CD4-positive, alpha-beta memory T cell (primary cell): Measurements from ENCODE around the gene SOX6. TPM values are rescaled to one million over a fixed set of nuclear protein-coding genes. Genes with fewer than 3 reads are reported as not detected.

Experiments used
- CTCF ChIA-PET: fragments of 350-600 bp; sonication (Branson Sonifier 250); formaldehyde crosslinking; loops from one replicate; lab custom pipeline; 2021; ENCODE audit warnings: inconsistent platforms; ENCODE audit not compliant: partially characterized antibody; lab: Charles Lee
- POLR2A ChIA-PET: fragments of 350-600 bp; sonication (Branson Sonifier 250); formaldehyde crosslinking; loops from one replicate; lab custom pipeline; 2021; ENCODE audit not compliant: partially characterized antibody; lab: Charles Lee
- DNase-seq, 5 donors: peaks; one replicate each; pipeline versions ENCODE4 v3.0.0 to v3.0.0-alpha.2; 2020 to 2022; ENCODE audit warnings: mixed read lengths in 1 of 5
- H3K27ac ChIP-seq: one replicate; pipeline ENCODE4 v1.7.0; 2013; ENCODE audit warnings: low read depth, low read length
- H3K27me3 ChIP-seq: 2 replicates; pipeline ENCODE4 v1.7.0; 2013; ENCODE audit warnings: mild to moderate bottlenecking, low read length, moderate library complexity; ENCODE audit not compliant: insufficient read depth
- H3K36me3 ChIP-seq: 2 replicates; pipeline ENCODE4 v1.7.0; 2013; ENCODE audit warnings: mild to moderate bottlenecking, low read length, moderate library complexity; ENCODE audit not compliant: insufficient read depth
- H3K4me1 ChIP-seq: 2 replicates; pipeline ENCODE4 v1.7.0; 2013; ENCODE audit warnings: mild to moderate bottlenecking, low read length, moderate library complexity; ENCODE audit not compliant: insufficient read depth
- H3K4me3 ChIP-seq, 2 donors: one replicate each; pipeline ENCODE4 v1.7.0; 2013; ENCODE audit warnings: low read length in 2 of 2, mild to moderate bottlenecking in 1 of 2
- H3K9me3 ChIP-seq, 2 donors: one replicate each; pipeline ENCODE4 v1.7.0; 2013; ENCODE audit warnings: low read length in 2 of 2, control low read depth in 1 of 2; ENCODE audit not compliant: control insufficient read depth in 1 of 2
- H3K27ac Mint-ChIP-seq, 7 donors: one replicate each; pipeline ENCODE4 v1.8.0; 2020 to 2021; ENCODE audit warnings: mixed read lengths in 7 of 7, mild to moderate bottlenecking in 6 of 7, inconsistent platforms in 3 of 7, moderate library complexity in 3 of 7
- H3K27me3 Mint-ChIP-seq, 2 donors: one replicate each; pipeline ENCODE4 v1.8.0; 2020 to 2021; ENCODE audit warnings: mixed read lengths in 2 of 2
- H3K36me3 Mint-ChIP-seq, 2 donors: one replicate each; pipeline ENCODE4 v1.8.0; 2020 to 2021; ENCODE audit warnings: mixed read lengths in 2 of 2, inconsistent platforms in 1 of 2, mild to moderate bottlenecking in 1 of 2
- H3K4me1 Mint-ChIP-seq, 4 donors: one replicate each; pipeline ENCODE4 v1.8.0; 2020 to 2021; ENCODE audit warnings: mixed read lengths in 4 of 4, mild to moderate bottlenecking in 1 of 4
- H3K4me3 Mint-ChIP-seq, 8 donors: one replicate each; pipeline ENCODE4 v1.8.0; 2020 to 2021; ENCODE audit warnings: mixed read lengths in 8 of 8, mild to moderate bottlenecking in 7 of 8, moderate library complexity in 6 of 8, inconsistent platforms in 3 of 8
- H3K9me3 Mint-ChIP-seq, 8 donors: one replicate each; pipeline ENCODE4 v1.8.0; 2020 to 2021; ENCODE audit warnings: mixed read lengths in 8 of 8, mild to moderate bottlenecking in 5 of 8, inconsistent platforms in 3 of 8, moderate library complexity in 1 of 8
- intact Hi-C: fragments of 100-400 bp; cut with micrococcal nuclease; formaldehyde crosslinking; loops from one replicate; pipeline ENCODE4 v1.15.1; 2023
- polyA plus RNA-seq, 2 donors: library from polyadenylated mRNA; unstranded; fragments of 300-500 nt; fragmentation: Illumina TruSeq; gene quantifications; one replicate each; pipeline ENCODE4 v1.2.3, GENCODE V29; 2021
- total RNA-seq, 2 experiments: library from RNA; stranded (reverse); gene quantifications; one replicate each; pipeline ENCODE4 v1.2.3, GENCODE V29; 2021

SOX6 gene
- total and polyA plus RNA-seq, 4 experiments from 2014 or later: not detected

- H3K4me3 Mint-ChIP-seq: no peak overlapping the region
- H3K4me1 ChIP-seq: no peaks in the 10 kb centered on the region
- no peak overlapping the region for H3K4me3 ChIP-seq
- intact Hi-C loops: no loop called here
- no peak overlapping the region for H3K27ac Mint-ChIP-seq
- H3K27me3 ChIP-seq: no peaks in the 10 kb centered on the region
- H3K27ac ChIP-seq: no peak overlapping the region
- no peaks in the 10 kb centered on the region for H3K27me3 Mint-ChIP-seq
- no peaks in the 10 kb centered on the region for H3K36me3 ChIP-seq
- DNase-seq: no peak
- ChIA-PET CTCF (no interaction called here), POLR2A (no interaction called here)
- peaks cover 0 to 8% (median 2%) of the 10 kb centered on the region in 8 donors for H3K9me3 Mint-ChIP-seq
- no peaks in the 10 kb centered on the region for H3K36me3 Mint-ChIP-seq
- no peaks in the 10 kb centered on the region for H3K4me1 Mint-ChIP-seq
- no peaks in the 10 kb centered on the region for H3K9me3 ChIP-seq
These were observed 9.4 kb upstream of the SOX6 start for GRCh38 chr11:16365581-16366228.

- H3K27ac ChIP-seq: no peak overlapping the region
- POLR2A ChIA-PET: no interaction called here
- Mint-ChIP-seq H3K36me3 (no peaks in the 10 kb centered on the region), H3K27ac (no peak overlapping the region), H3K9me3 (peaks cover 0 to 13% (median 4%) of the 10 kb centered on the region in 8 donors), H3K4me1 (no peaks in the 10 kb centered on the region), H3K27me3 (no peaks in the 10 kb centered on the region), H3K4me3 (no peak overlapping the region)
- CTCF ChIA-PET: no interaction called here
- no peak for DNase-seq
- H3K4me3 ChIP-seq: no peak overlapping the region
- no peaks in the 10 kb centered on the region for H3K4me1 ChIP-seq
- H3K27me3 ChIP-seq: no peaks in the 10 kb centered on the region
- no peaks in the 10 kb centered on the region for H3K36me3 ChIP-seq
- H3K9me3 ChIP-seq: no peaks in the 10 kb centered on the region
- intact Hi-C loops: no loop called here
These were observed 7.9 kb upstream of the SOX6 start for GRCh38 chr11:16364254-16364653.

GRCh38 chr11:16363706-16364105, 7.4 kb upstream of the SOX6 start:
- DNase-seq: no peak
- ChIA-PET POLR2A (no interaction called here), CTCF (no interaction called here)
- Histone ChIP-seq H3K27me3 (no peaks in the 10 kb centered on the region), H3K9me3 (no peaks in the 10 kb centered on the region), H3K4me1 (no peaks in the 10 kb centered on the region), H3K4me3 (no peak overlapping the region), H3K27ac (no peak overlapping the region), H3K36me3 (no peaks in the 10 kb centered on the region)
- no peaks in the 10 kb centered on the region for H3K36me3 Mint-ChIP-seq
- H3K27me3 Mint-ChIP-seq: no peaks in the 10 kb centered on the region
- H3K9me3 Mint-ChIP-seq: peaks cover 0 to 13% (median 4%) of the 10 kb centered on the region in 8 donors
- H3K27ac Mint-ChIP-seq: no peak overlapping the region
- H3K4me3 Mint-ChIP-seq: no peak overlapping the region
- intact Hi-C loops: no loop called here
- no peaks in the 10 kb centered on the region for H3K4me1 Mint-ChIP-seq

DNA sequence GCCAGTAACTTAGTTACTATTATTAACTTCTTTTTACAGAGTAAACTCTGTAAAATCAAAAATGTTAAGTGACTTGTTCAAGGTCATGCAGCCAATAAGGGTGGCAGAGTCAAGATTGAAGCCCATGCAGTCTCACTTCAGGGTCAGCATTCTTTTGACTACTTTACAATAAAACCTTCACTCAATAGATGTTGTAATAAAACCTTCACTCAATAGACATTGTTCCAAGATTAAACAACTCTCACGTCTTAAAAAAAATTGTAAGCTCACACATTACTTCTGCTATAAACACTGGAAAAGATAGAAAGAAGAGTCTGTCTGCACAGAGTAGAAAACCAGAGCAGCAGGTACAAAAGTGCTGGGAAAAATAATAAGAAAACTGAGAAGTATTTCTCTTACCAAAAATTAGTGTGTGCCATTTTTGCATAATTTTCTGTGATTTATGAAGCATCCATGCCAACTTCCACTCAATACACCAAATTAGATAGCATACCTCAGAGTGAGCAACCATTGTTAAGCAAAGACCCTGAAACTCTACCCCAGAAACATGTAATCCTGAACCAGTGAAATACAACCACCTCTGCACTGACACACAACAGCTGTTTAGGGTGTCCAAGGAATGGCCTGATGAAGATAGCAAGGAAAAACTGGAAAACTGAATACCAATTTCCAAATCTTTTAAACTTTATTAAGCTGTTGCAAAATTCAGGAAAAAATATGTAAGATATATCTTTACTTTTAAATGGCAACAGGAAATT, 4.9 kb upstream of the SOX6 start:
- H3K4me1 ChIP-seq: no peaks in the 10 kb centered on the region
- DNase-seq: no peak
- intact Hi-C loops: no loop called here
- POLR2A ChIA-PET: no interaction called here
- Mint-ChIP-seq H3K4me3 (no peak overlapping the region), H3K9me3 (peaks cover 0 to 9% (median 4%) of the 10 kb centered on the region in 8 donors), H3K36me3 (no peaks in the 10 kb centered on the region), H3K4me1 (no peaks in the 10 kb centered on the region), H3K27ac (no peak overlapping the region), H3K27me3 (no peaks in the 10 kb centered on the region)
- no peaks in the 10 kb centered on the region for H3K9me3 ChIP-seq
- no peak overlapping the region for H3K27ac ChIP-seq
- CTCF ChIA-PET: no interaction called here
- H3K27me3 ChIP-seq: no peaks in the 10 kb centered on the region
- H3K4me3 ChIP-seq: no peak overlapping the region
- H3K36me3 ChIP-seq: no peaks in the 10 kb centered on the region

DNA sequence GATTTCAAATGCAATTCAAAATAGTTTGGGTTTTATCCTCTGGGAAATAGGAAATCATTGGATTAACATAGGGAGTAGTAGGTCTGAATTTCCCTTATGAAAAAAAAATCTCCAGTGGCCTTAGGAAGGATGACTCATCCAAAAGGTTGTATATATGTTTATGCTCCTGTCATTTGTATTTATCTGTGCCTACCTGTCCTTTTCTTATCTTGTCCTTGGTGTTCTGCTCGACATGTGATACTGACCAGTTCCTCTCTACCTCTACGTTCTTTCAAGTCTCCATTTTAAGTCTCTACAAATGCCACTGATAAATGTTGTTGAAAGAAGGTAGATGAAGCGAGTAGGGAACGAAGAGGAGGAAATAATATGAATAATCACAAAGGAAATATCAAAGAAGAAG, 3.0 kb upstream of the SOX6 start:
- intact Hi-C loops: no loop called here
- ChIA-PET CTCF (no interaction called here), POLR2A (no interaction called here)
- no peaks in the 10 kb centered on the region for H3K4me1 Mint-ChIP-seq
- H3K27me3 Mint-ChIP-seq: no peaks in the 10 kb centered on the region
- no peaks in the 10 kb centered on the region for H3K36me3 Mint-ChIP-seq
- H3K27ac Mint-ChIP-seq: no peak overlapping the region
- Histone ChIP-seq H3K4me1 (no peaks in the 10 kb centered on the region), H3K9me3 (no peaks in the 10 kb centered on the region), H3K27me3 (no peaks in the 10 kb centered on the region), H3K4me3 (no peak overlapping the region), H3K27ac (no peak overlapping the region), H3K36me3 (no peaks in the 10 kb centered on the region)
- no peak overlapping the region for H3K4me3 Mint-ChIP-seq
- H3K9me3 Mint-ChIP-seq: peaks cover 0 to 9% (median 4%) of the 10 kb centered on the region in 8 donors
- DNase-seq: no peak

DNA sequence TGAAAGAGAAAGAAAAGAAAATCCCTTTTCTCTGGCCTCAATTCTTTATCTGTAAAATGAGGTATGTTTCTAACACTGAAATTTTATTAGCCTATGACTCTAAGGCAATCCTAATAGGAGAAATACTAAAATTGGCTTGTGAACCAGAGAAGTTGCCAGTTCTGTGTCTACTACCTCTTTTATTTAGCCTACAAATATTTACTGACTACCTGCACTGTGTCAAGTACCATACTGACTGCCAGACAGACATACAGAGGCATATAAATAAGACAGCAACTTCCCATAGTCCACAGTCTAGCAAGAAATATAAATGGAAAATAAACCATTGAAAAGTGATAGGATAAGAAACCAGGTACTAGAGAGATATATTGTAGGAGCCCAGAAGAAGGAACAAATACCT, 2.4 kb upstream of the SOX6 start:
- intact Hi-C loops: no loop called here
- ChIA-PET CTCF (no interaction called here), POLR2A (no interaction called here)
- no peaks in the 10 kb centered on the region for H3K36me3 Mint-ChIP-seq
- no peaks in the 10 kb centered on the region for H3K4me1 Mint-ChIP-seq
- H3K4me3 Mint-ChIP-seq: no peak overlapping the region
- no peaks in the 10 kb centered on the region for H3K4me1 ChIP-seq
- H3K27ac ChIP-seq: no peak overlapping the region
- H3K9me3 ChIP-seq: no peaks in the 10 kb centered on the region
- no peaks in the 10 kb centered on the region for H3K27me3 Mint-ChIP-seq
- no peak overlapping the region for H3K27ac Mint-ChIP-seq
- no peaks in the 10 kb centered on the region for H3K27me3 ChIP-seq
- H3K36me3 ChIP-seq: no peaks in the 10 kb centered on the region
- no peak for DNase-seq
- peaks cover 0 to 9% (median 4%) of the 10 kb centered on the region in 8 donors for H3K9me3 Mint-ChIP-seq
- H3K4me3 ChIP-seq: no peak overlapping the region

DNA sequence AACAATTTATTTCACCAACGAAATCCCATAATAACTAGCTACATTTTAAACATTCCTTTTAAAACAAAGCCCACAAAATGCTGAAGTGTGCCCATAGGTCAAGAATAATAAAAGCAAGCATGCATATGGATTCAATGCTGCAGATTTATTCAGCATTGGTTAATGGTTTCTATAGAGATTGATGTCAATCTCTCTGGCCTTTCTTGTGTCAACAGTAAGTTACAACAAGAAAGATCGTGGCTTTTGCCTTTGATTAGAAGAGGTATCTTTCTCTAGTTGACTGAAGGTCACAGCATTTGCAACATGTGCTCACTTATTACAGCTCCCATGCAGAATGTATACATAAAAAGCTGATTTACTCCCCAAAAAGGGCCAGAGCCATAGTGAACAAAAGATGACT, 1.4 kb upstream of the SOX6 start:
- H3K9me3 Mint-ChIP-seq: peaks cover 0 to 9% (median 3%) of the 10 kb centered on the region in 8 donors
- H3K4me3 Mint-ChIP-seq: no peak overlapping the region
- H3K27me3 Mint-ChIP-seq: no peaks in the 10 kb centered on the region
- no peaks in the 10 kb centered on the region for H3K36me3 ChIP-seq
- DNase-seq: no peak
- H3K36me3 Mint-ChIP-seq: no peaks in the 10 kb centered on the region
- no peaks in the 10 kb centered on the region for H3K4me1 ChIP-seq
- H3K4me1 Mint-ChIP-seq: no peaks in the 10 kb centered on the region
- ChIA-PET POLR2A (no interaction called here), CTCF (no interaction called here)
- no peak overlapping the region for H3K27ac ChIP-seq
- no peaks in the 10 kb centered on the region for H3K27me3 ChIP-seq
- intact Hi-C loops: no loop called here
- no peaks in the 10 kb centered on the region for H3K9me3 ChIP-seq
- H3K4me3 ChIP-seq: no peak overlapping the region
- no peak overlapping the region for H3K27ac Mint-ChIP-seq
